Measurements from ENCODE around the gene C1orf94.

The C1orf94 gene, protein sequence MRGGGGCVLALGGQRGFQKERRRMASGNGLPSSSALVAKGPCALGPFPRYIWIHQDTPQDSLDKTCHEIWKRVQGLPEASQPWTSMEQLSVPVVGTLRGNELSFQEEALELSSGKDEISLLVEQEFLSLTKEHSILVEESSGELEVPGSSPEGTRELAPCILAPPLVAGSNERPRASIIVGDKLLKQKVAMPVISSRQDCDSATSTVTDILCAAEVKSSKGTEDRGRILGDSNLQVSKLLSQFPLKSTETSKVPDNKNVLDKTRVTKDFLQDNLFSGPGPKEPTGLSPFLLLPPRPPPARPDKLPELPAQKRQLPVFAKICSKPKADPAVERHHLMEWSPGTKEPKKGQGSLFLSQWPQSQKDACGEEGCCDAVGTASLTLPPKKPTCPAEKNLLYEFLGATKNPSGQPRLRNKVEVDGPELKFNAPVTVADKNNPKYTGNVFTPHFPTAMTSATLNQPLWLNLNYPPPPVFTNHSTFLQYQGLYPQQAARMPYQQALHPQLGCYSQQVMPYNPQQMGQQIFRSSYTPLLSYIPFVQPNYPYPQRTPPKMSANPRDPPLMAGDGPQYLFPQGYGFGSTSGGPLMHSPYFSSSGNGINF

DNA sequence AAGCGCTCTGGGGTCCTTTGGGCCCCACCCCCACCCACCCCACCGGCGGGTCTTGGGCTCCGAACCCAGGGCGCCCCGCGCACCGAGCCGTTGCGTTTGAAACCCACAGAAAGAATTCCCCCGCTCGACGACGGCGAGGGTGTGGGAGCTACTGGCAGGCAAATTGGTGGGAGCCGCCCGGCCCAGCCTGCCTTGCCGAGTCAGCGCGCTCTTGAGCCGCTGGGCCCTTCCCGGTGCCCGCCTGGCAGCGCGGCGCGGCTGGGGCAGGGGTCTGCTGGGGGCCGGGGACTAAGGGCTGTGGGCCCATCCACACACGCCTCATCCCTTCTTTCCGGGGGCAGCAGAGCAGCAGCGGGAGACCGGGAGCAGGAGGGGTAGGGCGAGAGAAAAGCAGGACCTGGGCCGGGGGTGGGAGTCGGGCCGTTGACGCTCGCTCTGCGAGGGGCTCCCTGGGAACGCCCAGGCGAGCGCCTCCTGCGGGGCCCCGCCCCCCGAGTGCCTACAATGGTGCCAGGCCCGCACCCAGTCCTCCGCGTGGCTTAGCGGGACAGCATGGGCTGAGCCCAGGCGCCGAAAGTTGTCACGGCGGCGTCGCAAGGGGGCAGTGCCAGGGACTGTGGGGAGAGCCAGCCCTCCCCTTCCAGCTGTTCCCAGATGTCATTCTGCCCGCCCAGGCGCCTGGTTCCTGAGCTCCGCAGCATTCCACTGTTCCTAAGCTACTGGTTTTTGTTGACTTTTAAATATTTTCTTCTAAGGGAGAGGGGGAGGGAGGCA is at the start of gene C1orf94:
Gene C1orf94 (plus strand): TSS at position 78 of the 774 bp plus-strand sequence. CDS start 883 bp downstream, outside the sequence.
- no peak for DNase-seq (ENCODE audit: low spot score)
- CTCF ChIA-PET: interaction anchor here (0.6 kb wide), 1 partner anchor 115 kb away, joined by 3 read pairs; no protein-coding TSS in a partner anchor
- POLR2A ChIA-PET (ENCODE audit: low non-redundant PET): no interaction called here
- H3K27ac ChIP-seq: no peak within 1 kb of the TSS
- no peak for TF ChIP-seq CTCF (conservative IDR thresholded peaks at IDR 0.05; ENCODE audit: low read depth)

DNA sequence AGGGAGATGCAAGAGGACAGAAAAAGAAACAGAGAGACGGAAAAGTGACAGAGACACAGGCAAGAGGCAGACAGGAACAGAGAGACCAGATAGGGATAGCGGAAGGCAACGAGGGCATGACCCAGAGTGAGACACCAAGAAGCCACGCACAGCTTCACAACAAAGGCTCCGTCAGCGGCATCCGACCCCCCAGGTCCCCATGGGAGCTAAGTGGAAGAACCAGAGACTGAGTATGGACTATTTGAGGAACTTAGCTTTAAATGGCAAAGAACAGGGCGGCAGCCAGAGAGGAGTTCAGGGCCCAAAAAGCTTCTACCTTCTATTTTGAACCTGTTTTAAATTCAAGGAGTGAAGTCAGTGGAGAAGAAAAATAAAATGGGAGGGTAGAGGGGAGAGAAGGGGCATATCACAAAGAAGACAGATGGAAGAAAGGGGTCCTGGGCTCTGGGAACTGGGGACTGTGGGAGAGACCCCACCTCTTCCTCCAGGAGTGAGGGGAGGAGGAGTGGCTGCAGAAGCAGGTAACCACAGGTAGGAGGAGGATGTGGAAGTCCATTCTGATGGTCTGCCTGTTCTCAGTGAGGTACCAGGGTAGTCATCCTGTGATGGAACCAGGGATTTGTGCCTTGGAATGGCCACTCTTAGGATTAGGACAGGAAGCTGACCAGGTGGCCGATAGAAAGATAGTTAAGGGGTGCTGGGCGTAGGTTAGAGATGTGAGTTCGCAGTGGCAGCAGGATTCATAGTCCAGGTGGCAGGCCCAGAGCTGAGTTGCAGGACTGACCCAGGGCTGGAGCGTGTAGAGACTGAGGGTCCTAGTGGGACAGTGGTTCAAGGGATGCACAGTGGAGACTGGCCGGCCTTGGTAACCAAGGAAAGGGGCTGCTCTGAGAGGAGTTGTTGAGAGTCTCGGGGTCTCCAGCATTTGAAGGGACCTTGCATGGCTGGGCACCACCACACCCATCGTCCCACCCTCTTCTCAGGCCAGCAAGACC is 49.4 kb upstream of the C1orf94 start:
- TF ChIP-seq CTCF (conservative IDR thresholded peaks at IDR 0.05; ENCODE audit: low read depth): no peak
- ChIA-PET CTCF (no interaction called here), POLR2A (ENCODE audit: low non-redundant PET) (no interaction called here)
- no peak for DNase-seq (ENCODE audit: low spot score)
- H3K27ac ChIP-seq: no peak overlapping the region

DNA sequence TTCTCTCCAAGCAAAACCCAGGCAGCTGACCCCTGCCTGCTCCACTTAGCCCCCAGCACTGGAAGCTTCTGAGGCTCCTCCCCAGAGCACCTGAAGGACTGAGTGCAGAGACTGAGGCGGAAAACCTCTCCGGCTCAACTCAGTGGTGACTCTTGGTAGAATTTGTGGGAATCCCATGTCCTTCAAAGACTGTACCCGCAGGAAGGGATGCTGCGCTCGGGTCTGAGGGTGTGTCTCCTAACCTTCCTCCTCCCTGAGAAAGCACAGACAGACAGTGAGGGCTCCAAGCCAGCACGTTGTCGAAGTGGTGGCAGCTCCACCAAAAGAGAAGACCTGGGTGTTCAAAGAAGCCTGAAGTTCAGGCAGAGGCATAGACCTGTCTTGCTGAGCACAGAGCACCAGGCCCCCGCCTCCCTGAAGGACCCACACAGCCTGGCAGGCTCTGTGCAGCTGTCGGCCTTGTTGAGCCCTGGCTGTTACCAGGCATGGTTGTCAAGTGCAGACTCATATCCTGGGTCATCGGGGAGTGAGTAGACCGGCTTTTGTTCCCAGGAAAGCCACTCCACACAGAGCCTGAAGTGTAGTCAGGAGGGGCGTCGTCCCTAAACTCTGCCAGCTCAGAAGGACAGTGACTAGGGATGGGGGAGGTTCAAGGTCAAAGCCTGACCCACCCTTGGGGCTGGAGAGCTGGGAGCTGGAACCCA is 48.4 kb upstream of the C1orf94 start:
- no peak overlapping the region for H3K27ac ChIP-seq
- CTCF ChIA-PET: interaction anchor here (0.6 kb wide), 1 partner anchor 53 kb away, joined by 3 read pairs; no protein-coding TSS in a partner anchor
- POLR2A ChIA-PET (ENCODE audit: low non-redundant PET): no interaction called here
- TF ChIP-seq CTCF (conservative IDR thresholded peaks at IDR 0.05; ENCODE audit: low read depth): no peak
- no peak for DNase-seq (ENCODE audit: low spot score)

GRCh38 chr1:34129630-34130029 is 47.1 kb upstream of the C1orf94 start:
- ChIA-PET POLR2A (ENCODE audit: low non-redundant PET) (no interaction called here), CTCF (no interaction called here)
- TF ChIP-seq CTCF (conservative IDR thresholded peaks at IDR 0.05; ENCODE audit: low read depth): no peak
- H3K27ac ChIP-seq: no peak overlapping the region
- no peak for DNase-seq (ENCODE audit: low spot score)

GRCh38 chr1:34130306-34130705 is 46.4 kb upstream of the C1orf94 start:
- TF ChIP-seq CTCF (conservative IDR thresholded peaks at IDR 0.05; ENCODE audit: low read depth): no peak
- DNase-seq (ENCODE audit: low spot score): no peak
- H3K27ac ChIP-seq: no peak overlapping the region
- POLR2A ChIA-PET (ENCODE audit: low non-redundant PET): no interaction called here
- CTCF ChIA-PET: no interaction called here
